GM23338 (cell line): ENCODE data around the gene IKZF3.

Source experiments
- CTCF ChIP-seq, 2 experiments: fragments of 200-600 bp in 1 of 2; sonication (generic) in 1 of 2; conservative IDR thresholded peaks; 2 replicates each; pipeline versions ENCODE4 v1.5.1 to v1.6.1; 2016 to 2017; ENCODE audit warnings: antibody characterized with exemption in 2 of 2, low read depth in 2 of 2, mild to moderate bottlenecking in 2 of 2, moderate library complexity in 1 of 2
- ETS1 ChIP-seq: IDR thresholded peaks from 2 replicates; pipeline ENCODE4 v1.6.1; 2016; ENCODE audit warnings: antibody characterized with exemption
- EZH2 ChIP-seq: fragments of 200-600 bp; sonication (generic); IDR thresholded peaks from one replicate; pipeline ENCODE4 v1.8.0; 2017; ENCODE audit warnings: antibody characterized with exemption, mild to moderate bottlenecking, low read depth; ENCODE audit not compliant: unreplicated experiment
- EZH2phosphoT487 ChIP-seq: fragments of 200-600 bp; sonication (generic); IDR thresholded peaks from one replicate; pipeline ENCODE4 v1.8.1; 2018; ENCODE audit warnings: antibody characterized with exemption; ENCODE audit not compliant: unreplicated experiment

- TF ChIP-seq EZH2 (no peak), CTCF (conservative IDR thresholded peaks at IDR 0.05; ENCODE audit: low read depth in 2 of 2) (no peak), EZH2phosphoT487 (no peak), ETS1 (no peak)
These were observed 70.7 kb downstream of the IKZF3 start for GRCh38 chr17:39793301-39793872.
